Measurements from ENCODE around the gene SH3RF2.

DNA sequence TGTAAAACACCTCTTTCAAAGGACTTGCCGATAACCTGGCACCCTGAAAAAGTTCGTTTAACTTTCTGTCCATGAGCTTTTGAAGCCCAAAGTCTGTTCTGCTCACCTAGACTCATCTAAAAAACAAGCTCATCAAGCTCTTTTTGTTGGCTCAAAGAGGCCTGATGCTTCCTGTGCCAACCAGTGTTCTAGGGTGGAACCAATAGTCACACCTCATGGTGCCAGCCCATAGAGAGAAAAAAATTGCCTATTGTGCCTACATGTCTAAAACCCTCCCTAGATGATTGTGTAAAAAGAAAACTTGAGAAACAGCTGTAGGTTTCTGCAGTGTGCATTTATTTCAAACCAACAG, 4.7 kb downstream of the SH3RF2 start:
- TF ChIP-seq, protein P1, sequence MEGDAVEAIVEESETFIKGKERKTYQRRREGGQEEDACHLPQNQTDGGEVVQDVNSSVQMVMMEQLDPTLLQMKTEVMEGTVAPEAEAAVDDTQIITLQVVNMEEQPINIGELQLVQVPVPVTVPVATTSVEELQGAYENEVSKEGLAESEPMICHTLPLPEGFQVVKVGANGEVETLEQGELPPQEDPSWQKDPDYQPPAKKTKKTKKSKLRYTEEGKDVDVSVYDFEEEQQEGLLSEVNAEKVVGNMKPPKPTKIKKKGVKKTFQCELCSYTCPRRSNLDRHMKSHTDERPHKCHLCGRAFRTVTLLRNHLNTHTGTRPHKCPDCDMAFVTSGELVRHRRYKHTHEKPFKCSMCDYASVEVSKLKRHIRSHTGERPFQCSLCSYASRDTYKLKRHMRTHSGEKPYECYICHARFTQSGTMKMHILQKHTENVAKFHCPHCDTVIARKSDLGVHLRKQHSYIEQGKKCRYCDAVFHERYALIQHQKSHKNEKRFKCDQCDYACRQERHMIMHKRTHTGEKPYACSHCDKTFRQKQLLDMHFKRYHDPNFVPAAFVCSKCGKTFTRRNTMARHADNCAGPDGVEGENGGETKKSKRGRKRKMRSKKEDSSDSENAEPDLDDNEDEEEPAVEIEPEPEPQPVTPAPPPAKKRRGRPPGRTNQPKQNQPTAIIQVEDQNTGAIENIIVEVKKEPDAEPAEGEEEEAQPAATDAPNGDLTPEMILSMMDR (IDR thresholded peaks at IDR 0.05; ENCODE audit: borderline replicate concordance, extremely low read depth, low read length, poor library complexity, severe bottlenecking): no peak
- TF ChIP-seq EZH2 (IDR thresholded peaks at IDR 0.05; ENCODE audit: borderline replicate concordance, low read depth, low read length, severe bottlenecking): no peak

All from DND-41 (cell line).